ENCODE data around the gene PRPH.
"Not testable (repeated sequence)": the region's sequence is repeated elsewhere in the genome, so short reads cannot be mapped to it uniquely, and the experiment has no call there.

The PRPH gene

GRCh38 chr12:49295082-49295936 lies at the start of gene PRPH:
Gene PRPH (plus strand): TSS chr12:49295147. CDS start chr12:49295201, 54 bp downstream.
- TF ChIP-seq CTCF (conservative IDR thresholded peaks at IDR 0.05) = no peak
- H3K27ac ChIP-seq = peak within 1 kb of the TSS; percentile 78

- no peak for TF ChIP-seq CTCF (conservative IDR thresholded peaks at IDR 0.05)
- H3K27ac ChIP-seq = no peak overlapping the region
These were observed 43.6 kb upstream of the PRPH start for GRCh38 chr12:49251357-49251756.

- TF ChIP-seq CTCF (conservative IDR thresholded peaks at IDR 0.05) = no peak
- H3K27ac ChIP-seq = no peak overlapping the region
These were observed 41.8 kb upstream of the PRPH start for GRCh38 chr12:49253033-49253623.

- H3K27ac ChIP-seq = not testable (repeated sequence)
These were observed 39.5 kb upstream of the PRPH start for GRCh38 chr12:49255456-49255855.

GRCh38 chr12:49255857-49256637 lies 38.9 kb upstream of the PRPH start:
- no peak for TF ChIP-seq CTCF (conservative IDR thresholded peaks at IDR 0.05)
- H3K27ac ChIP-seq = no peak overlapping the region

GRCh38 chr12:49257508-49258184 lies 37.3 kb upstream of the PRPH start:
- not testable (repeated sequence) for H3K27ac ChIP-seq

- H3K27ac ChIP-seq = no peak overlapping the region
- TF ChIP-seq CTCF (conservative IDR thresholded peaks at IDR 0.05) = no peak
These were observed 35.5 kb upstream of the PRPH start for GRCh38 chr12:49259452-49259851.

- TF ChIP-seq CTCF (conservative IDR thresholded peaks at IDR 0.05) = no peak
- H3K27ac ChIP-seq = no peak overlapping the region
These were observed 34.8 kb upstream of the PRPH start for GRCh38 chr12:49260166-49260565.
